ENCODE results near the gene DDHD1.
"Not testable (repeated sequence)": the region's sequence is repeated elsewhere in the genome, so short reads cannot be mapped to it uniquely, and the experiment has no call there.

The DDHD1 gene

DNA sequence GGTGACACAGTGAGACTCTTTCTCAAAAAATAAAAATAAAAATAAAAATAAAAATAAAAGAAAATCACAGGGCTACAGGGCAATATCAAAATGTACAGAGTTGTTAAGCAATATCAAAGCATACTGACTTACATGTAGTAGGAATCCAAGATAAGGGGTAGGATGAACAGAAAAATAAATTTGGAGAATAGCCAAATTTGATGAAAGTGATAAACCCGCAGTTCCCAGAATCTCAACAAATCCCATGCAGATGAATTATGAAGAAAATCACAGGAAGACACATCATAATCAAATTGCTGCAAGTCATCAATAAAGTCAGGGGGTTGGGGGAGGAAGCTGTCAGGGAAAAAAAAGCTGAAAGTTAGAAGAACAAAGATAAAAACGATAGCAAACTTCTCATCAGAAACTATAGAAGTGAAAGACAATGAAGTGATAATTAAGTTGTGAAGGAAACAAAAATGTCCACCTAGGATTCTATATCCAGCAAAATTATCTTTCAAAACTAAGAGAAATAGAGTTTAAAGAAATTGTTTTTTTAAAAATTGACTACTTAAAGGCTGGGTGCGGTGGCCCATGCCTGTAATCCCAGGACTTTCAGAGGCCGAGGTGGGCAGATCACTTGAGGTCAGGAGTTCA is 15.4 kb downstream of the DDHD1 start:
- TF ChIP-seq, protein P1, sequence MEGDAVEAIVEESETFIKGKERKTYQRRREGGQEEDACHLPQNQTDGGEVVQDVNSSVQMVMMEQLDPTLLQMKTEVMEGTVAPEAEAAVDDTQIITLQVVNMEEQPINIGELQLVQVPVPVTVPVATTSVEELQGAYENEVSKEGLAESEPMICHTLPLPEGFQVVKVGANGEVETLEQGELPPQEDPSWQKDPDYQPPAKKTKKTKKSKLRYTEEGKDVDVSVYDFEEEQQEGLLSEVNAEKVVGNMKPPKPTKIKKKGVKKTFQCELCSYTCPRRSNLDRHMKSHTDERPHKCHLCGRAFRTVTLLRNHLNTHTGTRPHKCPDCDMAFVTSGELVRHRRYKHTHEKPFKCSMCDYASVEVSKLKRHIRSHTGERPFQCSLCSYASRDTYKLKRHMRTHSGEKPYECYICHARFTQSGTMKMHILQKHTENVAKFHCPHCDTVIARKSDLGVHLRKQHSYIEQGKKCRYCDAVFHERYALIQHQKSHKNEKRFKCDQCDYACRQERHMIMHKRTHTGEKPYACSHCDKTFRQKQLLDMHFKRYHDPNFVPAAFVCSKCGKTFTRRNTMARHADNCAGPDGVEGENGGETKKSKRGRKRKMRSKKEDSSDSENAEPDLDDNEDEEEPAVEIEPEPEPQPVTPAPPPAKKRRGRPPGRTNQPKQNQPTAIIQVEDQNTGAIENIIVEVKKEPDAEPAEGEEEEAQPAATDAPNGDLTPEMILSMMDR (conservative IDR thresholded peaks at IDR 0.05; ENCODE audit: low read length), result no peak
- TF ChIP-seq EZH2phosphoT487 (IDR thresholded peaks at IDR 0.05; ENCODE audit: borderline replicate concordance), result no peak
- peaks cover 11% of the 10 kb centered on the region; the same call in 1 of the 2 replicates for H3K36me3 ChIP-seq (ENCODE audit: insufficient read depth, low read length)
- H3K9ac ChIP-seq (ENCODE audit: low read depth, low read length, poor library complexity, severe bottlenecking), result no peak overlapping the region
- no peaks in the 10 kb centered on the region for H4K20me1 ChIP-seq (ENCODE audit: insufficient read depth, low read length, poor library complexity, severe bottlenecking)
- H3K9me3 ChIP-seq (ENCODE audit: insufficient read depth, low read depth, low read length), result peaks cover 18% of the 10 kb centered on the region; the same call in 1 of the 2 replicates
- no peak overlapping the region for H3K4me3 ChIP-seq (ENCODE audit: low read length, poor library complexity, severe bottlenecking)
- no peak overlapping the region for H2AFZ ChIP-seq (ENCODE audit: low read length)
- no peaks in the 10 kb centered on the region for H3F3A ChIP-seq (ENCODE audit: low read depth)
- H3K9me2 ChIP-seq (replicated peaks; ENCODE audit: low read depth, low read length), result no peaks in the 10 kb centered on the region
- no peaks in the 10 kb centered on the region for H3K4me1 ChIP-seq (ENCODE audit: insufficient read depth, low read length, poor library complexity, severe bottlenecking)
- H3K79me2 ChIP-seq (ENCODE audit: insufficient read depth, low read length), result peaks cover 98% of the 10 kb centered on the region
- no peaks in the 10 kb centered on the region for H3K27me3 ChIP-seq (ENCODE audit: insufficient read depth, low read length, poor library complexity, severe bottlenecking)
- no peak overlapping the region for H3K4me2 ChIP-seq (ENCODE audit: low read depth, low read length, poor library complexity, severe bottlenecking)

DNA sequence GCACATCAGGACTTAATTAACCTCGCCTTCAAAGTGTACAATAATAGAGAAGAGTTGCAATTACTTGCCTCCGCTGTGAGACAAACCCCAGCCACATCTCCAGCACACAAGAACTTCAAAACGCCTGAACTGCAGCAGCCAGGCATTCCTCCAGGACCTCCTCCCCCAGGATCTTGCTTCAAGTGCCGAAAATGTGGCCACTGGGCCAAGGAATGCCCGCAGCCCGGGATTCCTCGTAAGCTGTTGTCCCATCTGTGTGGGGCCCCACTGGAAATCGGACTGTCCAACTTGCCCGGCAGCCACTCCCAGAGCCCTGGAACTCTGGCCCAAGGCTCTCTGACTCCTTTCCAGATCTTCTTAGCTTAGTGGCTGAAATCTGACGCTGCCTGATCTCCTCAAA is 22.6 kb downstream of the DDHD1 start:
- not testable (repeated sequence) for H3K4me2 ChIP-seq (ENCODE audit: low read depth, low read length, poor library complexity, severe bottlenecking); H3K9ac ChIP-seq (ENCODE audit: low read depth, low read length, poor library complexity, severe bottlenecking); H3K9me2 ChIP-seq (replicated peaks; ENCODE audit: low read depth, low read length); H3K36me3 ChIP-seq (ENCODE audit: insufficient read depth, low read length); H4K20me1 ChIP-seq (ENCODE audit: insufficient read depth, low read length, poor library complexity, severe bottlenecking); H3F3A ChIP-seq (ENCODE audit: low read depth); H3K4me1 ChIP-seq (ENCODE audit: insufficient read depth, low read length, poor library complexity, severe bottlenecking); H3K27me3 ChIP-seq (ENCODE audit: insufficient read depth, low read length, poor library complexity, severe bottlenecking); H2AFZ ChIP-seq (ENCODE audit: low read length); H3K4me3 ChIP-seq (ENCODE audit: low read length, poor library complexity, severe bottlenecking); H3K9me3 ChIP-seq (ENCODE audit: insufficient read depth, low read depth, low read length)
- H3K79me2 ChIP-seq (ENCODE audit: insufficient read depth, low read length), result peaks cover 87% of the 10 kb centered on the region

DNA sequence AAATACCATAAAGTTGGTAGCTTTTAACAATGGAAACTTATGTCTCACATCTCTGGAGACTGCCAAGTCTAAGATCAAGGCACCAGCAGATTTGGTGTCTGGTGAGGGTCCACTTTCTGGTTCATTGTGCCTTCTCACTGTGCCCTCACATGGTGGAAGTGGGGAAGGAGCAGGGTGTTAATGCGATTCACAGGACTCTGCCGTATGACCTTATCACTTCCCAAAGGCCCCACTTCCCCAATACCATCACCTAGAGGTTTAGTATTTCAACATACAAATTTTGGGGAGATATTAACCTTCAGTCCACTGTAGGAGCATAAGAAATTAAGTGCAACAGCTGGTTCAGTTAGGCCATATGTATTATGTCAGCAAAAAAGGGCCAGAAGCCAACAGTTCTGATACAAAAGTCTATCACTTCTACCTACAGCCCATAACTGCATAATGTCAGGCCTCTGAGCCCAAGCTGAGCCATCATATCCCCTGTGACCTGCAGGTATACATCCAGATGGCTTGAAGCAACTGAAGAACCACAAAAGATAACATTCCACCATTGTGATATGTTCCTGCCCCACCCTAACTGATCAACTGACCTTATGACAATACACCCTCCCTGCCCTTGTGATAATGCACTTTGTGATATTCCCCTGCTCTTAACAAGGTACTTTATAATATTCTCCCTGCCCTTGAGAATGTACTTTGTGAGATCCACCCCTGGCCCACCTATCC is 24.7 kb downstream of the DDHD1 start:
- Histone ChIP-seq H2AFZ (ENCODE audit: low read length) (no peak overlapping the region), H3K4me3 (ENCODE audit: low read length, poor library complexity, severe bottlenecking) (no peak overlapping the region), H3K4me1 (ENCODE audit: insufficient read depth, low read length, poor library complexity, severe bottlenecking) (no peaks in the 10 kb centered on the region), H3K4me2 (ENCODE audit: low read depth, low read length, poor library complexity, severe bottlenecking) (no peak overlapping the region), H3K27me3 (ENCODE audit: insufficient read depth, low read length, poor library complexity, severe bottlenecking) (no peaks in the 10 kb centered on the region), H3K36me3 (ENCODE audit: insufficient read depth, low read length) (no peaks in the 10 kb centered on the region), H3K79me2 (ENCODE audit: insufficient read depth, low read length) (peaks cover 83% of the 10 kb centered on the region), H4K20me1 (ENCODE audit: insufficient read depth, low read length, poor library complexity, severe bottlenecking) (no peaks in the 10 kb centered on the region), H3K9me2 (replicated peaks; ENCODE audit: low read depth, low read length) (no peaks in the 10 kb centered on the region), H3K9ac (ENCODE audit: low read depth, low read length, poor library complexity, severe bottlenecking) (no peak overlapping the region), H3K9me3 (ENCODE audit: insufficient read depth, low read depth, low read length) (peaks cover 6% of the 10 kb centered on the region; the same call in 1 of the 2 replicates), H3F3A (ENCODE audit: low read depth) (no peaks in the 10 kb centered on the region)
- TF ChIP-seq, protein P1 (conservative IDR thresholded peaks at IDR 0.05; ENCODE audit: low read length), result no peak
- TF ChIP-seq EZH2phosphoT487 (IDR thresholded peaks at IDR 0.05; ENCODE audit: borderline replicate concordance), result no peak
